CD4-positive, alpha-beta T cell treated with Interleukin-4 for 4 hours (primary cell): ENCODE data around the gene ADAMTS9.

Source experiments
- DNase-seq: peaks from one replicate; pipeline ENCODE4 v3.0.0-alpha.2; 2020

Gene ADAMTS9, protein sequence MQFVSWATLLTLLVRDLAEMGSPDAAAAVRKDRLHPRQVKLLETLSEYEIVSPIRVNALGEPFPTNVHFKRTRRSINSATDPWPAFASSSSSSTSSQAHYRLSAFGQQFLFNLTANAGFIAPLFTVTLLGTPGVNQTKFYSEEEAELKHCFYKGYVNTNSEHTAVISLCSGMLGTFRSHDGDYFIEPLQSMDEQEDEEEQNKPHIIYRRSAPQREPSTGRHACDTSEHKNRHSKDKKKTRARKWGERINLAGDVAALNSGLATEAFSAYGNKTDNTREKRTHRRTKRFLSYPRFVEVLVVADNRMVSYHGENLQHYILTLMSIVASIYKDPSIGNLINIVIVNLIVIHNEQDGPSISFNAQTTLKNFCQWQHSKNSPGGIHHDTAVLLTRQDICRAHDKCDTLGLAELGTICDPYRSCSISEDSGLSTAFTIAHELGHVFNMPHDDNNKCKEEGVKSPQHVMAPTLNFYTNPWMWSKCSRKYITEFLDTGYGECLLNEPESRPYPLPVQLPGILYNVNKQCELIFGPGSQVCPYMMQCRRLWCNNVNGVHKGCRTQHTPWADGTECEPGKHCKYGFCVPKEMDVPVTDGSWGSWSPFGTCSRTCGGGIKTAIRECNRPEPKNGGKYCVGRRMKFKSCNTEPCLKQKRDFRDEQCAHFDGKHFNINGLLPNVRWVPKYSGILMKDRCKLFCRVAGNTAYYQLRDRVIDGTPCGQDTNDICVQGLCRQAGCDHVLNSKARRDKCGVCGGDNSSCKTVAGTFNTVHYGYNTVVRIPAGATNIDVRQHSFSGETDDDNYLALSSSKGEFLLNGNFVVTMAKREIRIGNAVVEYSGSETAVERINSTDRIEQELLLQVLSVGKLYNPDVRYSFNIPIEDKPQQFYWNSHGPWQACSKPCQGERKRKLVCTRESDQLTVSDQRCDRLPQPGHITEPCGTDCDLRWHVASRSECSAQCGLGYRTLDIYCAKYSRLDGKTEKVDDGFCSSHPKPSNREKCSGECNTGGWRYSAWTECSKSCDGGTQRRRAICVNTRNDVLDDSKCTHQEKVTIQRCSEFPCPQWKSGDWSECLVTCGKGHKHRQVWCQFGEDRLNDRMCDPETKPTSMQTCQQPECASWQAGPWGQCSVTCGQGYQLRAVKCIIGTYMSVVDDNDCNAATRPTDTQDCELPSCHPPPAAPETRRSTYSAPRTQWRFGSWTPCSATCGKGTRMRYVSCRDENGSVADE (N-terminal part only)

DNA sequence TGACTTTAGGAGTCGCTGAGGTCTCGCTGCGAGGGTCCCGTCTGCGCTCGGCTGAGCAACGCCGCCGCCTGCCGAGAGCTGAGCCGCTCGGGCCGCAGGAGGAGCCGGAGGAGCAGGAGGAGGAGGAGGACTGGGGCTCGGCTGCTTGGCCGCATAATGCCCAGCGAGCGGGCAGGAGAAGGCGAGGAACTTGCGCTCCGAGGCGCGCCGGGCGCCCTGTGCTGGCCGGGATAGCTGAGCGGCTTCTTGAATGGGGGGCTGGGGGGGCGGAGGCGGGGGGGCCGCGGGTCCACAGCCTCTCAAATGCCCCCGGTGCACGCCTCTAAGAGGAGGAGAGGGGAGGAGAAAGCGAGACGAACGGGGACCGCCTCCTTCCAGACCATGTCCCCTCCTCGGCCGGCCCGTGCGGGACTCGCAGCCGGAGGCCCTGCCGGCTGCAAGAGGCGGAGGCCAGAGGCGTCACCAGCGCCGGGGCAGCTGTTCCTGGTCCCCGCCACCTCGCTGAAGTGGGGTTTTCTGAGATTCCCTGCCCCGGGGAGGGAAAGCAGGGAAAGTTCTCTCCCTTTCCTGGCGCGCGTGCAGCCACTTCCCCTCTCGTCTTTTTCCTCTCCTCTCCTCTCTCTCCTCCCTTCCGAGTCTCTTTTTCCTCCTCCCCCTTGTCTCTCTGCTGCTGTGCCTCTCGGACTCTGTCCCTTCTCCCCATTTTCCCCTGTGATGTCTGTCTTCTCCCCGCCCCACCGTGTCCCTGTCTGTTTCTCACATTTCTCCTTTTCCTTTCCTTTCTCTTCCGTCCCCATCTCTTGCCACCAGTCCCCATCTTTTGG, at the start of gene ADAMTS9:
ADAMTS9 (minus strand) TSS at position 220 of the 824 bp plus-strand sequence. CDS start 343 bp downstream, outside the sequence.
- DNase-seq = no peak

DNA sequence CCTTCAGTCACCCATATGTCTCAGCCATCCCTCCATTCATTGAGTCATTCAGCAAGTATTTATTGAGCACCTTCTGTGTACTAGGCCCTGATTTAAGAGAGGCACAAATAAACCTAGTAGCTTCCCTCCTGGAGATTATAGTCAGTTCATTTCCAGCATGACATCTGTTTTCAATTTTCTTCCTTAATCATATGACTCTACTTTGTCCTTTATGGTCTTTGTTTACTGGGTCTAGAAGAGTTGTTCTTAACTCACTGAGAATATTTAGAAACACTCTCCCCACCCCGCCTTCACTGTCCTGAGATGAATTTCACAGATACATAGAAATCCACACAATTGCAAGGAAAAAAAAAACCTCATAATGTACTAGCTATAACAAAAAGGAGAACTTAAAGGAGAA, 44.8 kb upstream of the ADAMTS9 start:
- no peak for DNase-seq

DNA sequence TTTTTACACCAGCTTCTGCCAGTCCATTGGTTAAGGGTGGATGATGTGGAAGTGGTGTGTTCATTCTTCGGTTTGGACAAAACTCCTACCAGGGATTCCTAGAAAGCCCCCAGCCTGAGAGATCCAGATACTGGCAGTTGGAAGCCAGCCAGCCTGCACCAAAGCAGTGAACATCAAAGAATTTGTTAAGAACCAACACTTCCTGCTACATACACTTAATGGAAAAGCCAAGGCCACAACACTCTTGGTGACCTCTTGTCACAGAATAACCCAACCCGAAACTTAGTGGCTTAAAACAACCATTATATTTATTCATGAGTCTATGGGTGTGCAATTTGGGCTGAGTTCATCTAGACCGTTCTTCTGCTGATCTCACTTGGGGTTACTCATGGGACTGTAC, 42.9 kb upstream of the ADAMTS9 start:
- no peak for DNase-seq

DNA sequence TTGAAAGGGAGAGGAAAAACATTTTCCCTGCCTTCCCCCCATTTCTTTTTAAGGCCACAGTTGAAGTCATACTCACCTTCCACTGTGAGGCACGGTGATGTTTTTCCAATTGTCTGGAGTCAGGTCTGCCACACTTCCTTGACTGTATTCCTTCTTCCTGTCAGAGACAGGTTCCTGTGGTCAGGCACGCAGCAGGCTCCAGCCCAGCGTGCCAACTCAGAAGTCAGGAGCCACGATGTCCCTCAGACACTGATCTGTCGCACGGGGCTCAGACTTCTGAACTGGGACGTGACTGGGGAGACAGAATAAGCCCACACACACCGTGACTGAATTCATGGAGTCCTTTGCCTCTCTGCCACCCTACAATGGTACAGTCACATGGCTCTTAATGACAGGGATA, 41.2 kb upstream of the ADAMTS9 start:
- no peak for DNase-seq

DNA sequence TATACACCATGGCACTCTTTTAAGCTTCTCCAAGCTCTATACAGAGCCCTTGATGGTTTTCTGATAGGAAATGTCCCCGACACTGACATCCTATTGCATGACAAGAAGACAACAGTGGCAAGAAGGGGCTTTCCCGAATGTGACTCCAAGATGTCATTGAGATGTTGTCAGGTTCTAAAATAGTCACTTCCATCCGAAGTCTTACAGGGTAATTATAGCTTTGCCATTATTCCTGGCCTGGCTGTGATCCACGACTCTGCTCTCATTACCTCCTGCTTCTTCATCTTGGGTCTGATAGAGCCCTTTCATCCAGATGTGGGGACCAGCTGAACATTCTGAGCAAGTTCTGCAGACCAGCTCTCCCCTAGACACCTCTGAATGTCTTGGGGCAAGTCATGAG, 40.6 kb upstream of the ADAMTS9 start:
- no peak for DNase-seq

DNA sequence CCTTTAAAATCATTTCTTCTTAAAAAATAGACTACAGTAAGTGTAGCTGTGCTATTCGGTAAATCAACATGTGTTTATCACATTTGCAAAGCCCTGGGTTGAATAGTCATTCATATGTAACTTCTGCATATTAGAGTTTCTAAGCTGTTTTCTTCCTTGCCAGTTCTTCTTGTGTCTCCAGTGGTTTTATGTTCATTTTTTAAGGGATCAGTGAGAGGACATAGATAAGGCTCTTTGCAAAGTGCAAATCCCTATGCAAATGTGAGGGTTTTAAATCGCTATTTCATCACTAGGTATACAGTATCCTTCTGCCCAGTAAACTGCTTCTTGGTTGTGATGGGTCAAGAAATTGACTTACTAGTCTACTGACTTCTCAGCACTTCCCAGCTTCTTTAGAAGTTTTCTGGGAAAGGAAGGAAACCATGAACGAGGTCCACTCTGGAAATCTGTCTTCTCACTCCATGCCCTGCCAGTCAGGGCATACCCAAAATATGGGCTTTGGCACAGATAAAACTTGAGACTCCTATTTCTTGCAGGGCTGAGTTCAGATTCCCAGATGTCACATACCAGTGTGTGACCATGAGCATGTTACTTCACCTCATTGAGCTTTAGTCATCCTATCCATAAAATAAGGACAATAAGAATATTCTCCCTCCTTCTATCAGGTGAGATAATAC, 38.8 kb upstream of the ADAMTS9 start:
- no peak for DNase-seq

DNA sequence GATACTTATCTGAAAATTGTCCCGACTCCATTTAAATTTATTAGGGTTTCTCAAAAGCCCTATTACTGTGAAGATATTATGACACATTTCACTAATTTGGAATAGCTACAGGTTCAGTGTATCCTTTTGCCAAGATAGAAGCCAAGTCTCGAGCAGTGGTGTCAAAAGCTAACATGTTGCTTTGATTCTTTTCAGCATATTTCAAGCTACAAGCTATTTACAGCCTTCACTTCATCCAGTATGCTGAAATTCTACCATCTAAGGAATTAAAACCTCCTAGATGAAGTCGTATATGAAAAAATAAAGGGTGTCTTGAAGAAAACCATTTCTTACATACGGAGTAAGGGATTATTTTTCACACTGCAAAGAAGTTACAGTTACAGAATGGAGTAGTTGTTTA, 31.2 kb upstream of the ADAMTS9 start:
- no peak for DNase-seq

DNA sequence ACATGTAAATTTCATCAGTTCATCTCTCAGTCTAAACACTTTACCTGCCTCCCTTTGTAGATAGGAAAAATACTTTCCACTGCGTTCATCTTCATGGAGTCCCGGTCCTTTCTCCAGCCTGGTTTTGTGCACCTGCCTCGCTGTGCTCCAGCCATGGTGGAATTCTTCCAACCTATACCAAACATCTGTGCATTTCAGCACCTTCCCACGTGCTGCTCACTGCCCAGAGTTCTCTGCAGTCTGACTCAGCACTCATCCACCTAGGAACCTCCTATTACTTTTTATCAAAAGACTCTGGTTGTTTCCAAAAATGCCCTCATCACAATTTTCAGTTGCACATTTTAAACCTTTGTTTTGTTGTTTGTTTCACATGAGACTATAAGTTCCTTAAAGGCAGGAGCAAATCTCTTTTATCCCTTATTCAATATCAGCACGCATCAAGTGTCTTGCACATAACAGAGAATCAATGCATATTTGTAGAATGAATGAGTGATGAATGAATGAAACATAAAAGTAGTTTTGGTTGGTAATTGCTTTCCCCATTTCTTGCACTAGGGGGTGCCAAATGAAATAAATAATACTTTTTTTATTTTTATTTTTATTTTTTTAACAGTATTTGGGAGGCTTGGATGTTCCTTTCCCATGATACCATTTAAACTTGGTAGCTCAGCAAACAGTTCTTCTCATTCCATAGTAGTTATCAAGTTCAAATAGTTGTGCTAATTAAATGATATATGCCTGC, 30.2 kb upstream of the ADAMTS9 start:
- DNase-seq = no peak

DNA sequence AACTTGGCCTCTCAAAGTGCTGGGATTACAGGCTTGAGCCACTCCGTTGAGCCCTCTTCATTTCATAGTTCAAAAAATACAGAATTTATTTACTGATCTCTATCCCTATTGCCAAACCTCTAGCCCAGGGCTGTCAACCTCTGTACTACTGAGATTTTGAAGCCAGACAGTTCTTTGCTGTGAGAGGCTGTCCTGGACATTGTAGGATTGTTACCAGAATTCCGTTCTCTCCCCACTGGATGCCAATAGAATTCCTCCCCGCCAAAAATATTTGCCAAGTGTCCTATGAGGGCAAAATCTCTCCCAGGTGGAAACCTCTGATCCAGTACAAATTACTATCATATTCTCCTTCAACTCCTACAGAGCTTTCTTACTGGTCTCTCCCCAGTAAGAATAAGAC, 29.6 kb upstream of the ADAMTS9 start:
- no peak for DNase-seq

GRCh38 chr3:64716110-64716710, 28.4 kb upstream of the ADAMTS9 start:
- DNase-seq = no peak

- no peak for DNase-seq
Measured at GRCh38 chr3:64715211-64715982, 27.6 kb upstream of the ADAMTS9 start.

GRCh38 chr3:64708456-64708855, 20.7 kb upstream of the ADAMTS9 start:
- no peak for DNase-seq

DNA sequence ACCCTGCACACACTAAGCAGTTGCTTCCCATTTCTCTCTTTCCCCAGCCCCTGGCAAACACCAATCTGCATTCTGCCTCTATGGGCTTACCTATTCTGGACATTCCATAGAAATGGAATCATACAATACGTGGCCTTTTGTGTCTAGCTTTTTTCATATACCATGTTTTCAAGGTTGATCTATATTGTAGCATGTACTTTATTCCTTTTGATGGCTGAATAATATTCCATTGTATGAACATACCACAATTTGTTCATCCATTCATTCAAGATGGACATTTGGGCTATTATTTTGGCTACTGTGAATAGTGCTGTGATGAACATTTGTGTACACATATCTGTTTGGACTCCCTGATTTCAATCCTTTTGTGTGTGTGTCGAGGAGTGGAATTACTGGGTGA, 18.1 kb upstream of the ADAMTS9 start:
- DNase-seq = no peak

GRCh38 chr3:64696896-64697295, 9.1 kb upstream of the ADAMTS9 start:
- no peak for DNase-seq

GRCh38 chr3:64694114-64694513, 6.3 kb upstream of the ADAMTS9 start:
- no peak for DNase-seq

DNA sequence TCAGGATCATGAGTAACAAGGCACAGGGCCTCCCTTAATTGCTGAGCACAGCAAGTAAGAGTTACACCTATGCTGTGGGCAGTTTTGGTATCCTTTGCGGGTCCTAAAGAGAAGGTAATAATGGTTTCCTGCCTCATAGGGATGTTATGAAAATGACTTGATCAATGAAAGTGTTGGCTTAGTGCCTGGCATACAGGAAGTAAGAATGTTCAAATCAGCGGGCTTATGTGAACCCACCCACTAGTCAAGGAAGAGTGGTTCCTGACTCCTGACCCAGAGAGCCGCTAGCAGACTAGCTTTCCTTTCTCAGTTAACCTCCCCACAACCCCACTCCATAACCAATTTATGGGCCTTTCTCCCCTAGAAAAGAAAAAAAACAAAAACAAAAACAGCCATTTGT, 5.2 kb upstream of the ADAMTS9 start:
- no peak for DNase-seq

GRCh38 chr3:64691051-64691450, 3.3 kb upstream of the ADAMTS9 start:
- DNase-seq = no peak

- no peak for DNase-seq
Measured at GRCh38 chr3:64687086-64687780, 567 bp downstream of the ADAMTS9 start.

DNA sequence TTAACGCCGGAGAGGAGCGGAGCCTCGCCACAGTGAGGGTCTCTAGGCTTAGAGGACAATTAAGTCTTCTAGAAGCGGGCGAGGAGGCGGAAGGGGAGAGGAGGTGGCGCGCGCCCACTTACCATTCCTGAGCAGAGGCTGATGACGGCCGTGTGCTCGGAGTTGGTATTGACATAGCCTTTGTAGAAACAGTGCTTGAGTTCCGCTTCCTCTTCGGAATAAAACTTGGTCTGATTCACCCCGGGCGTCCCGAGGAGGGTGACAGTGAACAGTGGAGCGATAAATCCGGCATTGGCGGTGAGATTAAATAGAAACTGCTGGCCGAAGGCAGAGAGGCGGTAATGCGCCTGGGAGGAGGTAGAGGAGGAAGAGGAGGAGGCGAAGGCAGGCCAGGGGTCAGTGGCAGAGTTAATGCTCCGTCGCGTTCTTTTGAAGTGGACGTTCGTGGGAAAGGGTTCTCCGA, 1.3 kb downstream of the ADAMTS9 start:
- DNase-seq = no peak
